ENCODE data around the gene SLITRK4.

The SLITRK4 gene, protein sequence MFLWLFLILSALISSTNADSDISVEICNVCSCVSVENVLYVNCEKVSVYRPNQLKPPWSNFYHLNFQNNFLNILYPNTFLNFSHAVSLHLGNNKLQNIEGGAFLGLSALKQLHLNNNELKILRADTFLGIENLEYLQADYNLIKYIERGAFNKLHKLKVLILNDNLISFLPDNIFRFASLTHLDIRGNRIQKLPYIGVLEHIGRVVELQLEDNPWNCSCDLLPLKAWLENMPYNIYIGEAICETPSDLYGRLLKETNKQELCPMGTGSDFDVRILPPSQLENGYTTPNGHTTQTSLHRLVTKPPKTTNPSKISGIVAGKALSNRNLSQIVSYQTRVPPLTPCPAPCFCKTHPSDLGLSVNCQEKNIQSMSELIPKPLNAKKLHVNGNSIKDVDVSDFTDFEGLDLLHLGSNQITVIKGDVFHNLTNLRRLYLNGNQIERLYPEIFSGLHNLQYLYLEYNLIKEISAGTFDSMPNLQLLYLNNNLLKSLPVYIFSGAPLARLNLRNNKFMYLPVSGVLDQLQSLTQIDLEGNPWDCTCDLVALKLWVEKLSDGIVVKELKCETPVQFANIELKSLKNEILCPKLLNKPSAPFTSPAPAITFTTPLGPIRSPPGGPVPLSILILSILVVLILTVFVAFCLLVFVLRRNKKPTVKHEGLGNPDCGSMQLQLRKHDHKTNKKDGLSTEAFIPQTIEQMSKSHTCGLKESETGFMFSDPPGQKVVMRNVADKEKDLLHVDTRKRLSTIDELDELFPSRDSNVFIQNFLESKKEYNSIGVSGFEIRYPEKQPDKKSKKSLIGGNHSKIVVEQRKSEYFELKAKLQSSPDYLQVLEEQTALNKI

DNA sequence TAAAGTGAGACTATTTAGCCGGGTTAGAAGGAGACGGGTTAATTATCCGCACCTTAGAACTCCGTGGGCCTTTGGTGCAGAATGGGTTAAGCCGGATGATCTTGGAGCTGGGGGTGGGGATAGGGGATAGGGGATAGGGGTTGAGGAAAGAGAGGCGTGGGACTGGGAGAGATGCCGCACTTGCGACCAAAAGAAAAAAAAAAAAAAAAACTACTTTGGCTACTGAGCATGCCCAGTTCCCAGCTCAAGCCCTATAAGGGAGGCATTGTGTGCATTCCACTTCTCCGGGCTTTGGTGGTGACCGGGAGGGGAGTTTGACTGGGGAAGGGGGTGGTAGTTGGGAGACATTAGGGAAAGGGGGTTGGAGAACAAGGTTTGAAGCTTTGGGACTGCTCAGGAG lies at the start of gene SLITRK4:
Gene SLITRK4, minus strand, starts transcription at position 187 of the 400 bp plus-strand sequence. CDS start 4,993 bp downstream, outside the sequence.
- DNase-seq: no peak

DNA sequence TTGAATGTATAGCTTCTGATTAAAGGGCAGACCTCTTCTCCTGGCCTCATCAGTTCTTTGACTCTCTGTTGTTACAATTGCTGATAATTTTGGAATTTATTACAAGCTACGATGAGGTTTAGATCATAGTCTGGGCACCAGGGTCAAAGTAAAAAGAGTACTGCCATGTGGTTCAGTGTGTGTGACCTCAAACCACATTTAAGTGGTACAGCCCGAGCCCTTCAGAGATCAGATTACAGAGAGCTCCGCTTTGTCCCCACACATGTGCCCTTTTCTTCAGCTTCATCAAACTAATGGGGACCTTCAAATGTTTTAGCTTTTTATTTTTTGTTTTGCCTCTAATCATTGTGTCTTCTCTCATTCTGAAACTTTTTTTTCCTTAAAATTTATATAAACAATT lies 47.6 kb upstream of the SLITRK4 start:
- no peak for DNase-seq

DNA sequence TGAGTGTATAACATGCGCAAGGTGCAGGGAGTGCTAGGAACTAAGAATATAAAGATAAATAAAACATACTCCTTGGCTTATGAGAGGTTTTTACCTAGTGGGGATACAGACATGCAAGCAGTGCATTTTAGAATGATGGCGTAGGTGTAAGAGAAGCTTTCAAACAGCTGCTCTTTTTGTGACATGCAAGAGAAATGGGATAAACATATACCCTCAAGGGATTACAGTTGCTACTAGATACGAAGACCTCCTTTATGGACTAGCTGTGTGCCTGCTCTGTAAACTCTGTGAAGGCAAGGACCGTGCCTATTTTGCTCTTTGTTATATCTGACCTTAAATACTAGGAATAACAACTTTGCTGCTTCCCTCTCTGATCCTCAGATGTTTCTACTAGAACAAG lies 39.0 kb upstream of the SLITRK4 start:
- no peak for DNase-seq

DNA sequence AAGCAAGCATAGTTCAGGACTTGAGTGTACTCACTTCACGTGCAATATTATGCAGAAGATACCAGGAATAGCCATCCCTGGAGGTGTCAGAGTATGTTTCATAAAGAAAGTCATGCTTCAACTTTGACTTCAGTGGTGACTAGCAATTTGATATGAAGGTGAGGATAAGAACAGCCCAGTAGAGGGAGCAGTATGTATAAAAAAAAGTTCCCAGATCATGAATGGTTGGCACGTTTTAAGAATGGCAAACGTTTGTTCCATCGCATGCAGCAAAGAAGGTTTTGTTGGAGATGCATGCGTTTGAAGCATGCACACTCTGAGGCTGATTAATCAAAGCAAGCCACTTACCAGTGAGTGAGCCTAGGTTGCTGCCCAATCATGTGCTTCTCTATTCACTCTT lies 33.5 kb upstream of the SLITRK4 start:
- no peak for DNase-seq

DNA sequence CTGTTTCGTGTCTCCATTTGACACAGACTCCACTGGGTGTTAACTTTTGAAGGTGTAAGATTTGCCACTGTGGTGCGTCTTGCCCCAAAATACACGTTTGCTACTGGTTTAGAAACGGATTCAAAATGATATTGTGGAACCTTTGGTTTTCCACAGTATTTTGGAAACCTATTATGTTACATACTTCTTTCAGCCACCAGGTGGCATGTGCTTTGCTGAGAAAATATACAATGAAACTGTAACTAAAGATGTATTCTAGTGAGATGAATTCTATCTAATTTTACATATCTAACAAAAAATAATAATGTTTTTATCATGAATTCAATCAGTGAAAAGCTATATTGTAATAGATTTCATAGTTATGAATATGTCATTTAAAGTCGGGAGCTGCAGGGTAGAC lies 28.4 kb upstream of the SLITRK4 start:
- DNase-seq: no peak

DNA sequence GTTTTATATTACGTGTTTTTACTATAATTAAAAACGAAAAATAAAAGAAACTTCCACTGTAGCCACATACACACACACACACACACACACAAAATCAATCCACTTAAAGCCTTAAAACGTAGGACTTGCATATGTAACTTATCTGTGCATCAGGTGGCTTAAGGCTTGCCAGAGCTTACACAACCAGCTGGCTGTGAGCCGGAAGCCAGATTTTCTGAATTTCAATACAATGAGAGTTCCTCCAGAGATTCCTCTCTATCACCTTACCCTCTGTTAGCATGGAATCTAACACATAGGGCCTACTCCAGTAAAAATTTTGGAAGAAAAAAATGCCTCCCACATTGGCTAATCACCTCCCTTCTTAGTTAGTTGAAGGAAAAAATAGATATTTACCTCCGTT lies 27.9 kb upstream of the SLITRK4 start:
- DNase-seq: no peak

DNA sequence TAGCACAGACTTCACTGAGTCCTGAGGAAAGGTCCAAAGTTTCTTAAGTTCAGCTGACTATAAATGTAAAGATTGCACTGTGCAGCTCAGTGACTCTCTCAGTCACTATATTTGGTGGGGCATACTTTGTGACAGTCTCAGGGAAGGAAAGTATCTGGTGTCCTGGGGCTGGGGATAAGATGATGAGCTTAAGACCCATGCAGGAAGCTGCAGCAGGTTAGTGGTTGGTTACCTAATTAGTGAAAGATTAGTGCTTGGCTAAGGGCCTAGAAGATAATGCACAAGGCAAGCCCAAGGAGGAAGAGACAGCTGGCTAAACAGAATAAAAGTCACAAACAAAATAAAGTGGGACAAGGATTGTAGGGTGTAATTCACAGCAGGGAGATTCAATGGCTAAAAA lies 25.4 kb upstream of the SLITRK4 start:
- no peak for DNase-seq

DNA sequence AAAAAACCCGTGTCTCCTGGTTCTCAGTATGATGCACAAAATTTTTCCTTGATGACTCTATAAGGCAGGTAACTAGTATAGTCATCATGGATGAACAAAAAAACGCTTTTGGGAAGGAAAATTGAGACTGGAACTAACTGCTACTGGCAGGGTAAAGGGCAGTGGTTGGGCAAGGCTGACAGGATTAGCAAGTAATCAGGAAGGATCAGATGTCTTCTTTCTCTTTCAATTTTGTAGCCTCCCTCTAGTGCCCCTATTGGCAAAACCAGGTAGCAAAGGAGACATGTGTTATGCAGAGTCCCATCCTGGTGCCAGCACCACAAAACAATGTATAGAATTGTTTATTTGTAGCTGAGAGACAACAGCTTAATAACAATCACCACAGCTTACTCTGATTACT lies 12.8 kb upstream of the SLITRK4 start:
- DNase-seq: no peak

DNA sequence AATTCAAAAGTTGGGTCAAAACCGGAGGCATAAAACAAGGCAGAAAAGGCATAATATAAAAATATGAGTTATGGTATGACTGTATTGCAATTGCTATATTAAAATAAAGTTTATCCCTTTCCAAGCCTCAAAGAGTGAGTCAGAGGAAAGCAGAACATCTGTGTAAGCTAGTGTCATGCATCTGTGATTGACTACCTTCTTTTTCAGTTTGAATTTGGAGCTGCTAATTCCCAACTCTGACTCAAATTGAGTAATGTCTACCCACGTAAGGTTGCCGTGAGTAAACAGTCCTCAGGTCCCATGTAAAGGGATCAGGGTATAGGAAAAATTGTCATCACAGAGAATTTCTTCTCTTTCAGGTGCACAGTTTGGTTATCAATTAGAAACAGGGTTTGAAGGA lies 6.5 kb upstream of the SLITRK4 start:
- no peak for DNase-seq

DNA sequence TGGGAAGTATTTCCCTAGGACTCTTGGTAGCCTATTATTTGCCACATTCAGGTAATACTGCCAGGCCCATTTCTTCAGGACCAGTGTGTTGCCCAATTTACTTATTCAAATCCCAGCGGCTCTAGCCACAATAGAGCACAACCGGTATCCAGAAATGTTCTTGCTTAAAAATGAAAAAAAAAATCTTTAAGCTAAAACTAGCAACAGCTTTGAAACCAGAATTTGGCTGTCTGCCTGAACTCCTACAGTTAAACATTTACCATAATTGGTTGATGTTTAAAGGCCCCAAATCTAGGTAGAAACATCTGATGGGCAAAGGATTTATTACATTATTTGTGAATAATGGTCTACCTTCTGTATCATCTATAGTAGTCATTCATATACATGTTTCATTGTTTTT lies 930 bp upstream of the SLITRK4 start:
- no peak for DNase-seq

DNA sequence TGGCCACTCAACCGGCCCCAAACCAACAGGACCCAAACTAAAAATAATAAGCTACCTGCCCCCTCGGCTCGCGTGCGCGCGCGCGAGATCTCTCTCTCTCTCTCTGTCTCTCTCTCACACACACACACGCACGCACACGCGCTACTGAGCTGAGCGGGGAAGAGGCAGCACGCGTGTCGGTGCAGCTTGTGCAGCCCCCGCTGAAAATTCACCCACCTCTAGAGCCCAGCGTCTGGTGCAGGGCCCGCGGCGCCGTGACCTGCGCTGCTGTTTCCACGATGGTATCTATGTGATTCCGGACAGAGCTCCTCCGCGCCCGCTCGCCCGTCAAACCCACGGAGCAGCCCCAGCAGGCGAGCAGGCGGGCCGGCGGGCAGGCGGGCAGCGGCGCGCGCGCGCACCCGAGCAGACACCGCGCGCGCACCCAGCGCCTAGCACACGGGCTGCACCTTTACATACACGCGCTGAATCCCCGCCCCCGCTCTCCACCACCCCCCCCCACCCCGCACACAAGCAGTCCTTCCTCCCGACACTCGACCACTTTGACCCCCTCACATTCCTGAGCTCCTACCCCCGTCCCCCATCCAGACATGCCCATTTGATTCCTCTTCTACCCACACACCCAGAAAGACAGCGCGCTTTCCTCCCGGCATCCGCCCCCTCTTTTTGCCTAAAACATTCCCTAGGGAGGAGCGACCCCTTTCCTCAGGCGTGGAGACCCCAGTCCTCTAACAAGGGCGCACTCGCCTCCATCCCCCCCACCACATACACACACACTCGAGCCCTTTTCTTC lies 1.0 kb downstream of the SLITRK4 start:
- DNase-seq: no peak

DNA sequence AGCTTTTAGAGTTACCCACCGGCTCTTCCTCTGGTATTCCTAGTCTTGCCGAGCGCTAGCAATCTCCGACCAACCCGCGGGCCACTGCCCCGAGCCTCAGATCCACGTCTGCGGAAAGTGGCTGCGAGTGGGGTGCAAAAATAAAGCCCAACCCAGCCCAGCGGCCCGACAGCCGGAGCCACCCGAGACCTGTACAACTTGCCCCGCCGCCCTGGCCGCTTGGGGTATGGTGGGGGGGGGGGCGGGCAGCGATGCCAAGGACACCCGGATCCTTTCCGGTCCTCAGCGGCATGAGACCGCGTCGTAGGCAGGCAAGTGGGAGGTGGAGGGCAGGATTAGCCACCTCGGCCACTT lies 1.6 kb downstream of the SLITRK4 start:
- DNase-seq: no peak

DNA sequence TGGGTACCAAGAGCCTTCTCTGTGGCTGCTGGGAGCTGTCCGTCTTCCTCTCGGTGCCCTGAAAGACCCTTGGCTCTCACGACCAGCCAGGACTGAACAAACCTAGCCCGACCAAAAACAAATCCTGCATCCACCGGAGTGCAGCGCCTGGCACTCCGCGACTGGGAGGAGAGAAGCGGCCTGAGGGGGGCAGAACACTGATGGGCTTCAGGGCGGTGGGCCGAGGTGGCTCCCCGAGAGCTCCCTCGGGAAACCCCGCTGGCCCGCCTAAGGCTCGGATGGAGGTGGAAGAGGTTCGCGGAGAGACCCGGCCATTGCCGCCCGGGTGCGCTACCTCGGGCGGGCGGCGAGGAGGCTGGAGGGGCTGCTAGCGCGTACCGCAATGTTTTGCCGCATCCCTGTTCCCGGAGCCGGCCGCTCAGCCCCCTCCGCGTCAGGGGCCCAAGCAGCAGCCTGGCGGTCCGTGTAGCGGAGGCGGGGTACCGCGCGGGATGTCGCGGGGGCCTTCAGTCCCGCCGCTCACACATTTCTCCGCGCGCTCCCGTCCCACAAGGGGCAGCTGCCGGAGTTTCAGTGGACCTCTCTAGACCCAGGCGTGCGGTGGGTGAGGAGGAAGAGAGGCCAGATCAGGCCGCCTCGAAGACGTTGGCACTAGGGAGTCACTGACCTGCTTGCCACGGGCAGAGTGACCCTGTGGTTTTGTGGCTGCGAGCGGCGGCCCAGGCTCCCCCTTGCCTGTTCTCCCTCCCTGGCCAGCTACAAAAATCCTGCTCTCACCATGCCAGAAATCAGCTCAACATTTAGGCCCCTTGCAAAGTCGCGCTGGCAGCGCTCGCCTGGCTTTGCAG lies 2.2 kb downstream of the SLITRK4 start:
- DNase-seq: no peak

DNA sequence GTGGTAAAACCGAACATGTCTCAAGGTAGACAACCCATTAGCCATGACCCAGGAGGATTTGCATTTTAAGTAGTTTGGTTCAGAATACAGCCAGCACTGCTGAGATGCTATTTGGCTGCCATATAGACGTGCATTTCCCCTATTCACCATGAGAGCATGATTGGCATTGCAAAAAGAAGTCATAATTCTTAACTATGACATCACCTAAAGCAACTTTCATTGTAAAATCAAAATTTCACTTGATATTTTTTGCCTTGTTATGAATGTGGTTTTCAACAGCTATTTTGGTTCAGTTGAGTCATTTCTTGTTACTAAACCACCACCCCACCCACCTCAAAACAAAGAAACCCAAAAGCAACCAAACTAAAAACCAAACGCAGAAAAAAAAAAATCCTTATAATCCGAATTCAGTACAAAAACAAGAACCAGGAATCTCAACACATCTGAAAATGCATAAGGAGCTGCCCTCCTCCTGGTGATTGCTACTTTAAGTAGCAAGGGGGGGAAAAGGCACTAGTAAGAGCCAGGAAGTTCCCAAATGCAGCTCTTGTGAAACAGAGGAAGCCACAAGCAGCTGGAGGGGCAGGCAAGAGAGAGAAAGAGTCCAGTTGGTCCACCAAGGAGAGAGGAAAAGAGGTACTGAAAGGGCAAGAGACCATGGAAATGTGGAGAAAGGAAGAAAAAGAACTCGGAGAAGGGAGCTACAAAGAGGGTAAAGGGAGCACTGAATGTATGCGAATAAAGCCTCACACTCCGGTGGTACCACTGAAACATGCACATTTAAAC lies 3.1 kb downstream of the SLITRK4 start:
- DNase-seq: no peak

DNA sequence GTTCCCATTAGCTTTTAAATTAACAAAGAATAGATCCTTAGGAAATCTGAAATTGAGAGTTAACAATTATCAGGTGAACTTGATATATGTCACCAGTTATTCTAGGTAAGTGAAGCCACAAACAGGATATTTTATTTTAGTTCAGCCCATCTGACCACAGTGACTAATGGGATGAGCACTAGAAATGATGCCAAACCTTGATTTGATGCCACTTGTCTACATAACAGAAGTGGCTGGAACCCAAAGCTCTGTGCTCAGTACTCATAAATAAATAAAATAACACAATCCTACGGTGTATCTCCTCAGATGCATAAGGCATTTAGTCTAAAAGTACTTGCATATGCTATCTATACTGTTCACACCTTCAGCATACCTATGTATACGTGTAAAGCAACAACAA lies 12.2 kb downstream of the SLITRK4 start:
- DNase-seq: no peak

DNA sequence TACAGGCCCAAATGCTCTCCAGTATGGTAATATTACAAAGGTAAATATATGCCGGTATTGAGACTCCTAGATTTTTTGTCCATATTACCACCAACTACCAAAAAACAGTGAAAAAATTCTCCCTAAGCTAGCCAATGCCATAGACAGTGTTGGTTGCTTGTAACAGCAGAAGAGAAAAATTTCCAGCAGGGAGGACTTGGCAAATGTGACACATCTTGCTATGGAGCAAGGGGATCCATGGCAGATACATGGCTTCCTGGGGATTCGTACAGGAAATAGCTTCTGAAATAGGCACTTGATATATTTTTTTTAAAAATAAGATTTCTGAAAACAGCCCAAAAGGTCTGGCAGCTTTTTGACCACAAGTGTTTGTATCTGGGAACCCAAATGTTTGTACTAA lies 14.6 kb downstream of the SLITRK4 start:
- no peak for DNase-seq

DNA sequence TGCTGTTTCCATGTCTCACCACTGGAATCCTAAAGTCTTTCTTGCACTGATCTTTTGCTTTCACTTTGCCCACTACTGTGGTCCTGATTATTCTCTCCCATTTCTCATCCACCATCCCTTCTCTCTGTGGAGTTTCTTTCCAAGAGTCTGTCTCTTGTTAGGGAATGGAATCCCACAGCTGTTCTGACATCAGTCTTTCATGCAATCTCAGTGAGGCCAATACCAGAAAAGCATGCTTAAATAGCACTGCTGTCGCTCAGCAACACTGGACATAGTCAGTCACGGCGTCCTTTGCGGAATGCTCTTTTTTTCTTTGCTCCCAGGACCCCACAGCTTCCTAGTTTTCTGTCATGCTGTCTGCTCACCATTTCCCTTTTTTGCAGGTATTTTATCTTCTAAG lies 20.1 kb downstream of the SLITRK4 start:
- DNase-seq: no peak

DNA sequence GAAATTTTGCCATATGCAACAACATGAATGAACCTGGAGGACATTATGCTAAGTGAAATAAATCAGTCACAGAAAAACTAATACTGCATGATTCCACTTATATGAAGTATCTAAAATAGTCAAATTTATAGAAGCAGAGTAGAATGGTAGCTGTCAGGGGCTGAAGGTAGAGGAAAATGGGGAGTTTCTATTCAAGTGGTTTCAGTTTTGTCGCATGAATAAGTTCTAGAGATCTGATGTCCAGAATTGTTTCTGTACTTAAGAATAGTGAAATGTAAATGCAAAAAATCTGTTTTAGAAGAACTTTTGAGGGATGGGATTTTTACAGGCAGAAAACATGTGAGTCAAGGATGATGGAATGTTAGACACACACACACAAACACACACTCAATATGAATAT lies 34.1 kb downstream of the SLITRK4 start:
- no peak for DNase-seq

DNA sequence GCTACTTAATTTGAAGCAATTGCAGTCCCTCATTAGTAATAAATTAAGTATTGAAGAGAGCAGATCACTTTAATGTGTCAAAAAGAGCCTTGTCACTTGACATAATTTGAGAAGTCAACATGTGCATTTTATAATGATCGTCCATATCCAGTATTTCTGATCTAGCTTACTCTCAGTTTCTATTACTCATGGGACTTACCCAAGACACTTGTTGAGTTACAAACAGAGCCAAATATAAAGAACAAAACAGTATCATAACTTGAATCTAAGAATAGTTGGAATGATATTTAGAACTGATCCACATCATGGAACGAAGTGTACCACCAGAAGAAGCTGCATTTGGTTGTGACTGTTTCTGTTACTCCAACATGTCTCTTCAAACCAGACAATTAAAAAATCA lies 54.7 kb downstream of the SLITRK4 start:
- DNase-seq: no peak

DNA sequence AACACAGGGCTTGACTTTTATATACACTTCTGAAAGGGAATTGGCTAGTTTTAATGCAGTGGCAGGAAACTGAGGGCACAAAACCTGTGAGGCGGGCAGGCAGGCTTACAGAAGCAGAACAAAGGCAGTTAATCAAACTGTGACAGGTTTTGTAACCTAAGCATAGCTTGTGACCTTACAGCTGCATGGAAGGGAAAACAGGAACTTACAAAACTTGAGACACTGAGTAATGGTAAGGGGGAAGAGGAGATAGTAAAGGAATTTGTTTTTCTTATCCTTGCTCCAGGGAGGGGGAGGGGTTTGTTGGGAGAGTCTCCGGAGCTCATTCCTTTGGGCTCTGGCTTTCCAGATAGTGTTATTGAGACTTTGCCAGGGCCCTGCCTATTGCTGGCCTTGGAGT lies 55.6 kb downstream of the SLITRK4 start:
- DNase-seq: no peak
